HG03064 (cell line): ENCODE measurements around the gene DIAPH1.

ENCODE experiments used
- ATAC-seq: cut with Tn5 transposase; IDR thresholded peaks from one replicate; pipeline ENCODE4 v1.9.1; 2021; ENCODE audit warnings: low read depth; ENCODE audit not compliant: unreplicated experiment

Gene DIAPH1

GRCh38 chr5:141485321-141486055 lies 133.3 kb downstream of the DIAPH1 start:
- ATAC-seq = no peak

- ATAC-seq = no peak
These were observed 134.0 kb downstream of the DIAPH1 start, which contains the start of gene PCDHGC4 for GRCh38 chr5:141484641-141485311. Gene PCDHGC4, plus strand, starts transcription at chr5:141485030. Its CDS starts 144 bp downstream, at chr5:141485174.

- ATAC-seq = no peak
These were observed 134.5 kb downstream of the DIAPH1 start for GRCh38 chr5:141484310-141484640.

GRCh38 chr5:141483902-141484301 lies 134.9 kb downstream of the DIAPH1 start:
- ATAC-seq = no peak

GRCh38 chr5:141479776-141480175 lies 139.0 kb downstream of the DIAPH1 start:
- ATAC-seq = no peak

- no peak for ATAC-seq
These were observed 140.4 kb downstream of the DIAPH1 start for GRCh38 chr5:141478321-141478945.

- ATAC-seq = no peak
These were observed 141.0 kb downstream of the DIAPH1 start for GRCh38 chr5:141477815-141478214.

GRCh38 chr5:141477044-141477575 lies 141.7 kb downstream of the DIAPH1 start:
- ATAC-seq = no peak

- ATAC-seq = peak; percentile 21
These were observed 142.5 kb downstream of the DIAPH1 start for GRCh38 chr5:141476132-141476911.

GRCh38 chr5:141475625-141476131 lies 143.1 kb downstream of the DIAPH1 start, which contains the start of gene PCDHGC3:
Gene PCDHGC3, plus strand, starts transcription at chr5:141475966. Its CDS starts 151 bp downstream, at chr5:141476117.
- peak; percentile 91 for ATAC-seq

- no peak for ATAC-seq
These were observed 153.4 kb downstream of the DIAPH1 start for GRCh38 chr5:141465351-141465750.
